K562 (cell line): Measurements from ENCODE around the gene MCIDAS. TPM values are rescaled to one million over a fixed set of nuclear protein-coding genes. Genes with fewer than 3 reads are reported as not detected.

Source experiments
- AFF1 ChIP-seq, 2 experiments: fragments of 450-650 bp; IDR thresholded peaks; 2 replicates each; pipeline ENCODE4 v1.6.1; 2018; ENCODE audit warnings: mild to moderate bottlenecking in 2 of 2, low read depth in 1 of 2; ENCODE audit not compliant: partially characterized antibody in 2 of 2
- C11orf30 ChIP-seq: fragments of 450-650 bp; IDR thresholded peaks from 2 replicates; pipeline ENCODE4 v1.6.1; 2016; ENCODE audit warnings: low read depth, mild to moderate bottlenecking
- ELF4 ChIP-seq: fragments of 450-650 bp; formaldehyde crosslinking; IDR thresholded peaks from 2 replicates; pipeline ENCODE4 v1.4.0; 2022; ENCODE audit warnings: missing genetic modification characterization
- FOXA3 ChIP-seq, 2 experiments: fragments of 450-650 bp in 1 of 2; sonication (generic) in 1 of 2; formaldehyde crosslinking; IDR thresholded peaks in 1 of 2; conservative IDR thresholded peaks in 1 of 2; 2 replicates each; pipeline versions ENCODE4 v1.4.0 to v1.8.0; 2020 to 2022; ENCODE audit warnings: mild to moderate bottlenecking in 2 of 2, missing genetic modification reagents in 1 of 2
- GABPB1 ChIP-seq: sonication (generic); formaldehyde crosslinking; IDR thresholded peaks from 2 replicates; pipeline ENCODE4 v1.8.0; 2022; ENCODE audit warnings: mild to moderate bottlenecking, missing genetic modification reagents
- GTF2B ChIP-seq: IDR thresholded peaks from 2 replicates; pipeline ENCODE4 v1.6.1; 2011; ENCODE audit not compliant: insufficient read length; ENCODE audit errors: extremely low read depth
- HDAC6 ChIP-seq: IDR thresholded peaks from 2 replicates; pipeline ENCODE4 v1.6.1; 2012; ENCODE audit warnings: low read depth, mild to moderate bottlenecking, control low read depth, inconsistent platforms, low read length, moderate library complexity
- MED1 ChIP-seq: sonication (generic); formaldehyde crosslinking; IDR thresholded peaks from 2 replicates; pipeline ENCODE4 v1.8.1; 2023; ENCODE audit warnings: missing genetic modification reagents, borderline replicate concordance
- MYBL2 ChIP-seq, 2 experiments: fragments of 450-650 bp in 1 of 2; sonication (generic) in 1 of 2; formaldehyde crosslinking in 1 of 2; IDR thresholded peaks; 2 replicates each; pipeline versions ENCODE4 v1.6.1 to v1.8.1; 2017 to 2022; ENCODE audit warnings: borderline replicate concordance in 1 of 2, inconsistent platforms in 1 of 2, low read depth in 1 of 2, mild to moderate bottlenecking in 1 of 2, missing genetic modification reagents in 1 of 2, moderate library complexity in 1 of 2
- NFXL1 ChIP-seq: fragments of 450-650 bp; formaldehyde crosslinking; IDR thresholded peaks from 2 replicates; pipeline ENCODE4 v1.4.0; 2021; ENCODE audit warnings: mild to moderate bottlenecking
- NONO ChIP-seq, 2 experiments: fragments of 200-400 bp in 1 of 2; fragments of 450-650 bp in 1 of 2; formaldehyde crosslinking in 1 of 2; IDR thresholded peaks; 2 replicates each; pipeline ENCODE4 v1.6.1; 2017; ENCODE audit warnings: low read depth in 2 of 2, mild to moderate bottlenecking in 2 of 2, moderate library complexity in 2 of 2, low read length in 1 of 2
- NR3C1 ChIP-seq: sonication (generic); formaldehyde crosslinking; IDR thresholded peaks from 2 replicates; pipeline ENCODE4 v1.8.1; 2022; ENCODE audit warnings: missing genetic modification reagents
- RB1 ChIP-seq: fragments of 450-650 bp; IDR thresholded peaks from 2 replicates; pipeline ENCODE4 v1.6.1; 2017; ENCODE audit warnings: low read depth, mild to moderate bottlenecking
- SLC30A9 ChIP-seq: fragments of 250-450 bp; sonication (Bioruptor Pico); IDR thresholded peaks from 2 replicates; pipeline ENCODE4 v1.8.0; 2022; ENCODE audit warnings: mild to moderate bottlenecking, moderate library complexity
- TAF7 ChIP-seq: fragments of 450-650 bp; IDR thresholded peaks from 2 replicates; pipeline ENCODE4 v1.6.1; 2016; ENCODE audit warnings: missing genetic modification characterization, missing compliant biosample characterization
- ZBTB1 ChIP-seq: sonication (generic); formaldehyde crosslinking; IDR thresholded peaks from 2 replicates; pipeline ENCODE4 v1.8.1; 2023; ENCODE audit warnings: missing genetic modification reagents, low read depth, mild to moderate bottlenecking, borderline replicate concordance
- ZBTB34 ChIP-seq: fragments of 250-450 bp; sonication (Bioruptor Pico); IDR thresholded peaks from 2 replicates; pipeline ENCODE4 v1.8.0; 2021; ENCODE audit warnings: mild to moderate bottlenecking, moderate library complexity
- ZNF12 ChIP-seq: sonication (generic); formaldehyde crosslinking; IDR thresholded peaks from 2 replicates; pipeline ENCODE4 v1.4.0; 2020; ENCODE audit warnings: mild to moderate bottlenecking, missing genetic modification reagents
- ZNF121 ChIP-seq: sonication (generic); formaldehyde crosslinking; conservative IDR thresholded peaks from 2 replicates; pipeline ENCODE4 v1.8.0; 2022; ENCODE audit warnings: missing genetic modification reagents
- ZNF561 ChIP-seq: fragments of 450-650 bp; formaldehyde crosslinking; conservative IDR thresholded peaks from 2 replicates; pipeline ENCODE4 v1.4.0; 2020; ENCODE audit warnings: mild to moderate bottlenecking, moderate library complexity
- ZNF695 ChIP-seq: fragments of 450-650 bp; formaldehyde crosslinking; IDR thresholded peaks from 2 replicates; pipeline ENCODE4 v1.4.0; 2020; ENCODE audit warnings: mild to moderate bottlenecking, moderate library complexity
- ZSCAN32 ChIP-seq: fragments of 450-650 bp; formaldehyde crosslinking; IDR thresholded peaks from 2 replicates; pipeline ENCODE4 v1.4.0; 2020; ENCODE audit warnings: mild to moderate bottlenecking, moderate library complexity
- polyA plus RNA-seq, 8 experiments: library from polyadenylated mRNA; depleted of rRNA in 4 of 8; stranded (reverse) in 5 of 8; unstranded in 3 of 8; fragments of >200 nt; fragmentation: Nextera tagmentation in 2 of 8; fragmentation: Illumina TruSeq in 1 of 8; extraction: Ambion mirVana in 2 of 8; extraction: Trizol in 1 of 8; gene quantifications; 2 replicates each; pipeline versions ENCODE4 v1.2.1 to v1.2.3, GENCODE V29; 2011 to 2014; ENCODE audit warnings: inconsistent platforms in 1 of 8, missing spikeins in 1 of 8
- total RNA-seq, 7 experiments: library from RNA; depleted of rRNA in 6 of 7; stranded (reverse); fragments of >200 nt in 6 of 7; fragmentation: Illumina TruSeq in 2 of 7; extraction: Trizol in 2 of 7; gene quantifications; 2 replicates each; pipeline versions ENCODE4 v1.2.1 to v1.2.3, GENCODE V29; 2011 to 2021; ENCODE audit warnings: low replicate concordance in 1 of 7

MCIDAS gene
- total and polyA plus RNA-seq, 9 of the 15 experiments (the other 6 are each of a cell fraction or from before 2014, with no cell fraction given) = 0.07 to 1.5 (median 0.69) TPM

GRCh38 chr5:55176176-55176818, 50.8 kb downstream of the MCIDAS start (continued):
- no peak for TF ChIP-seq SLC30A9 (CRISPR knock-in tag)
- TF ChIP-seq HDAC6 = no peak
- TF ChIP-seq GTF2B = no peak
- no peak for TF ChIP-seq ZNF695 (CRISPR knock-in tag)
- no peak for TF ChIP-seq FOXA3 (CRISPR knock-in tag; conservative IDR thresholded peaks at IDR 0.05 in 1 of 2, IDR thresholded peaks at IDR 0.05 in 1 of 2)
- TF ChIP-seq ZSCAN32 (CRISPR knock-in tag) = no peak
- TF ChIP-seq TAF7 = no peak
- no peak for TF ChIP-seq NR3C1 (CRISPR knock-in tag)
- TF ChIP-seq ELF4 (CRISPR knock-in tag) = no peak
- no peak for TF ChIP-seq ZNF121
- TF ChIP-seq ZBTB1 (CRISPR knock-in tag) = no peak
- TF ChIP-seq MED1 (CRISPR knock-in tag) = no peak
- TF ChIP-seq RB1 = peak; percentile 89
- no peak for TF ChIP-seq ZNF561 (CRISPR knock-in tag)
- no peak for TF ChIP-seq AFF1 (IDR thresholded peaks at IDR 0.05; ENCODE audit: low read depth in 1 of 2, partially characterized antibody in 2 of 2)
- no peak for TF ChIP-seq MYBL2 (IDR thresholded peaks at IDR 0.05; ENCODE audit: low read depth)
- no peak for TF ChIP-seq MYBL2 (CRISPR knock-in tag; IDR thresholded peaks at IDR 0.05; ENCODE audit: borderline replicate concordance)
- TF ChIP-seq NONO (IDR thresholded peaks at IDR 0.05; ENCODE audit: low read depth in 2 of 2, low read length in 1 of 2) = peak in 1 of 2 experiments; percentile 67; a peak in 1 of 4 replicates
- no peak for TF ChIP-seq ZNF12 (CRISPR knock-in tag)
- TF ChIP-seq NFXL1 (CRISPR knock-in tag) = no peak
- no peak for TF ChIP-seq ZBTB34 (CRISPR knock-in tag)
- no peak for TF ChIP-seq GABPB1 (CRISPR knock-in tag)
- no peak for TF ChIP-seq C11orf30
